ENCODE data around the gene SVEP1.

DNA sequence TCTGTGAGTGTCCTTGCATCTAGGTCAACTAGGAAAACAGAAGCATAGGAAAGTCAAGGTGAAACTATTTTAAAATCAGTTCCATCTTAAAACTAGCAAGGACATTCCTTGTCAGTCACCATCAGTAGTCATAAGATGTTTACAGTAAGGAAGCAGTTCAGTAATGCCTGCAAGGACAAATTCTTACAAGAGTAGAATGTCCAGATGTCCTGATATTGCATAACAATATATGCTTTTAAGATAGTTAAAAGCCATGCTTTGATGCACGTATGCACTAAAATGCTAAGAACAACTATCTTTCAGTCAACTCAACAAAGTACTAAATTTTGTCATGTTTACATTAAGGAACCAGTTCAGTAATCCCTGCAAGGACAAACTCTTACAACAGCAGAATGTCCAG, 11.3 kb upstream of the SVEP1 start:
- TF ChIP-seq, protein P1, sequence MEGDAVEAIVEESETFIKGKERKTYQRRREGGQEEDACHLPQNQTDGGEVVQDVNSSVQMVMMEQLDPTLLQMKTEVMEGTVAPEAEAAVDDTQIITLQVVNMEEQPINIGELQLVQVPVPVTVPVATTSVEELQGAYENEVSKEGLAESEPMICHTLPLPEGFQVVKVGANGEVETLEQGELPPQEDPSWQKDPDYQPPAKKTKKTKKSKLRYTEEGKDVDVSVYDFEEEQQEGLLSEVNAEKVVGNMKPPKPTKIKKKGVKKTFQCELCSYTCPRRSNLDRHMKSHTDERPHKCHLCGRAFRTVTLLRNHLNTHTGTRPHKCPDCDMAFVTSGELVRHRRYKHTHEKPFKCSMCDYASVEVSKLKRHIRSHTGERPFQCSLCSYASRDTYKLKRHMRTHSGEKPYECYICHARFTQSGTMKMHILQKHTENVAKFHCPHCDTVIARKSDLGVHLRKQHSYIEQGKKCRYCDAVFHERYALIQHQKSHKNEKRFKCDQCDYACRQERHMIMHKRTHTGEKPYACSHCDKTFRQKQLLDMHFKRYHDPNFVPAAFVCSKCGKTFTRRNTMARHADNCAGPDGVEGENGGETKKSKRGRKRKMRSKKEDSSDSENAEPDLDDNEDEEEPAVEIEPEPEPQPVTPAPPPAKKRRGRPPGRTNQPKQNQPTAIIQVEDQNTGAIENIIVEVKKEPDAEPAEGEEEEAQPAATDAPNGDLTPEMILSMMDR (IDR thresholded peaks at IDR 0.05) = no peak
- TF ChIP-seq POLR2A (IDR thresholded peaks at IDR 0.05) (no peak), EP300 (IDR thresholded peaks at IDR 0.05) (no peak), POLR2AphosphoS5 (IDR thresholded peaks at IDR 0.05) (no peak)
